HCT116 (cell line): ENCODE data around the gene NLRP5. TPM values are rescaled to one million over a fixed set of nuclear protein-coding genes. Genes with fewer than 3 reads are reported as not detected.

Experiments
- ATAC-seq: fragments of 200-7000 bp; cut with Tn5 transposase; 2 replicates; pipeline ENCODE4 v1.9.1; 2020; ENCODE audit warnings: mild to moderate bottlenecking, moderate library complexity
- BruUV-seq: library from RNA; stranded (reverse); fragments of 400-500 nt; replicated peaks from 2 replicates; lab custom pipeline; 2021; lab: Mats Ljungman, UMichigan
- CTCF ChIA-PET: fragments of 300-600 bp; sonication (Branson Sonifier 250); formaldehyde crosslinking; loops from one replicate; lab custom pipeline; 2021; ENCODE audit warnings: antibody characterized with exemption; lab: Charles Lee
- POLR2A ChIA-PET: fragments of 300-600, 350-600 bp; sonication (Branson Sonifier 250); formaldehyde crosslinking; loops from one replicate; lab custom pipeline; 2021; ENCODE audit warnings: antibody characterized with exemption; lab: Charles Lee
- RAD21 ChIA-PET, 2 experiments: fragments of 300-600 bp; sonication (Branson Sonifier 250); formaldehyde crosslinking; loops; one replicate each; lab custom pipeline; 2023; ENCODE audit warnings: low total read pairs in 2 of 2; ENCODE audit not compliant: uncharacterized antibody in 2 of 2, unreplicated experiment in 2 of 2, low non-redundant PET in 1 of 2; lab: Charles Lee
- DNase-seq: peaks from one replicate; pipeline ENCODE4 v3.0.0-alpha.2; 2010; ENCODE audit warnings: low read depth, low spot score
- H2AFZ ChIP-seq: fragments of 200-600 bp; shearing (Covaris generic), sonication (generic); 2 replicates; pipeline ENCODE4 v1.6.1; 2017; ENCODE audit warnings: low read depth, mixed run types, mixed read lengths, antibody characterized with exemption, low read length; ENCODE audit not compliant: poor library complexity, severe bottlenecking
- H3K27ac ChIP-seq: 2 replicates; pipeline ENCODE4 v1.5.1; 2012; ENCODE audit warnings: low read depth, low read length
- H3K27me3 ChIP-seq: fragments of 200-600 bp; sonication (generic); 2 replicates; pipeline ENCODE4 v1.6.1; 2016; ENCODE audit warnings: mixed run types, low read length, mixed read lengths; ENCODE audit not compliant: insufficient read depth
- H3K36me3 ChIP-seq, 2 experiments: fragments of 200-500 bp in 1 of 2; fragments of 200-600 bp in 1 of 2; sonication (Bioruptor generic) in 1 of 2; sonication (generic) in 1 of 2; 2 replicates each; pipeline versions ENCODE4 v1.5.1 to v1.6.1; 2014 to 2016; ENCODE audit warnings: low read length in 2 of 2, inconsistent platforms in 1 of 2, mixed read lengths in 1 of 2, mixed run types in 1 of 2; ENCODE audit not compliant: insufficient read depth in 2 of 2, control insufficient read depth in 1 of 2
- H3K4me1 ChIP-seq, 2 experiments: fragments of 200-600 bp in 1 of 2; sonication (generic) in 1 of 2; 2 replicates each; pipeline versions ENCODE4 v1.5.1 to v1.6.1; 2012 to 2017; ENCODE audit warnings: low read length in 2 of 2, inconsistent platforms in 1 of 2, mild to moderate bottlenecking in 1 of 2, mixed read lengths in 1 of 2, mixed run types in 1 of 2, moderate library complexity in 1 of 2; ENCODE audit not compliant: insufficient read depth in 2 of 2, control insufficient read depth in 1 of 2
- H3K4me2 ChIP-seq: fragments of 200-600 bp; sonication (generic); 2 replicates; pipeline ENCODE4 v1.6.1; 2017; ENCODE audit warnings: mixed run types, low read length, mixed read lengths
- H3K4me3 ChIP-seq, 2 experiments: fragments of 200-600 bp in 1 of 2; sonication (generic) in 1 of 2; replicated peaks in 1 of 2; 2 replicates each; pipeline ENCODE4 v1.5.1; 2011 to 2016; ENCODE audit warnings: low read length in 2 of 2, control low read depth in 1 of 2, low read depth in 1 of 2, mild to moderate bottlenecking in 1 of 2, mixed read lengths in 1 of 2, mixed run types in 1 of 2
- H3K79me2 ChIP-seq: fragments of 200-600 bp; sonication (generic); 2 replicates; pipeline ENCODE4 v1.6.1; 2017; ENCODE audit warnings: mild to moderate bottlenecking, mixed run types, low read length, moderate library complexity, mixed read lengths; ENCODE audit not compliant: insufficient read depth
- H3K9ac ChIP-seq: fragments of 200-600 bp; sonication (generic); 2 replicates; pipeline ENCODE4 v1.6.1; 2016; ENCODE audit warnings: low read length, mixed read lengths
- H3K9me2 ChIP-seq: fragments of 200-600 bp; sonication (generic), shearing (Covaris generic); 2 replicates; pipeline ENCODE4 v1.6.1; 2017; ENCODE audit warnings: mixed run types, mild to moderate bottlenecking, moderate library complexity; ENCODE audit not compliant: insufficient read depth
- H3K9me3 ChIP-seq, 2 experiments: fragments of 200-500 bp in 1 of 2; fragments of 200-600 bp in 1 of 2; sonication (Bioruptor generic) in 1 of 2; sonication (generic) in 1 of 2; 2 replicates each; pipeline ENCODE4 v1.6.1; 2014 to 2017; ENCODE audit warnings: low read length in 2 of 2, mixed read lengths in 2 of 2, inconsistent platforms in 1 of 2, low read depth in 1 of 2, mild to moderate bottlenecking in 1 of 2, mixed run types in 1 of 2, moderate library complexity in 1 of 2; ENCODE audit not compliant: control insufficient read depth in 1 of 2, insufficient read depth in 1 of 2
- H4K20me1 ChIP-seq: fragments of 200-600 bp; sonication (generic), shearing (Covaris generic); 2 replicates; pipeline ENCODE4 v1.6.1; 2017; ENCODE audit warnings: mixed run types, mild to moderate bottlenecking, moderate library complexity; ENCODE audit not compliant: insufficient read depth
- CTCF ChIP-seq, 3 experiments: fragments of 200-600 bp in 1 of 3; sonication (generic) in 1 of 3; IDR thresholded peaks in 2 of 3; conservative IDR thresholded peaks in 1 of 3; 2 replicates each; pipeline ENCODE4 v1.5.1; 2012 to 2017; ENCODE audit warnings: low read depth in 2 of 3, low read length in 2 of 3, antibody characterized with exemption in 1 of 3, borderline replicate concordance in 1 of 3, control low read depth in 1 of 3, mild to moderate bottlenecking in 1 of 3, mixed read lengths in 1 of 3, mixed run types in 1 of 3, moderate library complexity in 1 of 3; ENCODE audit not compliant: insufficient read depth in 1 of 3
- FOSL1 ChIP-seq: IDR thresholded peaks from 2 replicates; pipeline ENCODE4 v1.6.1; 2012; ENCODE audit warnings: low read depth
- POLR2AphosphoS5 ChIP-seq: IDR thresholded peaks from 2 replicates; pipeline ENCODE4 v1.6.1; 2011; ENCODE audit warnings: mild to moderate bottlenecking, low read depth, low read length, moderate library complexity
- SRF ChIP-seq: IDR thresholded peaks from 2 replicates; pipeline ENCODE4 v1.6.1; 2012; ENCODE audit warnings: low read depth
- TCF7L2 ChIP-seq: IDR thresholded peaks from 2 replicates; pipeline ENCODE4 v1.7.0; 2011; ENCODE audit warnings: borderline replicate concordance, inconsistent platforms; ENCODE audit not compliant: insufficient read depth, insufficient read length; ENCODE audit errors: extremely low read depth
- ZBTB33 ChIP-seq: IDR thresholded peaks from 2 replicates; pipeline ENCODE4 v1.6.1; 2011; ENCODE audit warnings: mild to moderate bottlenecking, low read length, moderate library complexity; ENCODE audit not compliant: insufficient replicate concordance; ENCODE audit errors: extremely low read depth
- ZFX ChIP-seq: fragments of 450-650 bp; IDR thresholded peaks from 2 replicates; pipeline ENCODE4 v1.6.1; 2017
- ZNF274 ChIP-seq: fragments of 200-500 bp; sonication (Bioruptor generic); IDR thresholded peaks from 2 replicates; pipeline ENCODE4 v1.6.1; 2014; ENCODE audit warnings: mild to moderate bottlenecking, low read depth, low read length, inconsistent platforms
- intact Hi-C: fragments of 100-400 bp; cut with micrococcal nuclease; formaldehyde crosslinking; loops from 2 replicates; pipeline ENCODE4 v1.10.0; 2022
- total RNA-seq: library from RNA; stranded (reverse); gene quantifications from one replicate; pipeline ENCODE4 v1.2.1, GENCODE V29; 2021; ENCODE audit not compliant: unreplicated experiment

Gene NLRP5
- total RNA-seq, 1 experiment from 2014 or later = 0.30 TPM

GRCh38 chr19:56069642-56070041 is 83.1 kb downstream of the NLRP5 start:
- ATAC-seq = no peak

More at GRCh38 chr19:56069642-56070041, 83.1 kb downstream of the NLRP5 start:
- RAD21 ChIA-PET = no interaction called here
- H3K4me3 ChIP-seq = no peak overlapping the region
- intact Hi-C loops = no loop called here
- H3K9ac ChIP-seq = no peak overlapping the region
- H3K36me3 ChIP-seq = no peaks in the 10 kb centered on the region
- CTCF ChIA-PET = no interaction called here
- no TSS peak for BruUV-seq
- H4K20me1 ChIP-seq = no peaks in the 10 kb centered on the region
- no peaks in the 10 kb centered on the region for H3K9me3 ChIP-seq
- POLR2A ChIA-PET = no interaction called here
- H3K4me2 ChIP-seq = no peak overlapping the region
- H3K27ac ChIP-seq = no peak overlapping the region
- no peaks in the 10 kb centered on the region for H3K27me3 ChIP-seq
- DNase-seq = no peak
- no peak overlapping the region for H2AFZ ChIP-seq
- no peaks in the 10 kb centered on the region for H3K79me2 ChIP-seq
- H3K9me2 ChIP-seq = no peaks in the 10 kb centered on the region
- peaks cover 6 to 10% of the 10 kb centered on the region in 2 experiments for H3K4me1 ChIP-seq
- no peak for TF ChIP-seq ZNF274
- no peak for TF ChIP-seq CTCF (IDR thresholded peaks at IDR 0.05 in 2 of 3, conservative IDR thresholded peaks at IDR 0.05 in 1 of 3; ENCODE audit: borderline replicate concordance in 1 of 3, insufficient read depth in 1 of 3, low read depth in 2 of 3, low read length in 2 of 3)
- TF ChIP-seq TCF7L2 = no peak
- TF ChIP-seq SRF = no peak
- TF ChIP-seq ZFX = no peak
- TF ChIP-seq FOSL1 = no peak
- no peak for TF ChIP-seq ZBTB33
- TF ChIP-seq POLR2AphosphoS5 = no peak
